GF-D8 (cell line): ENCODE results near the gene NBDY.
"Not testable (repeated sequence)": the region's sequence is repeated elsewhere in the genome, so short reads cannot be mapped to it uniquely, and the experiment has no call there.

Experiments used
- DNase-seq: peaks from one replicate; lab custom pipeline; 2025; lab: John Stamatoyannopoulos, UW

Gene NBDY

GRCh38 chrX:56764153-56764974 is 35.3 kb downstream of the NBDY start:
- DNase-seq, result no peak

GRCh38 chrX:56764975-56765791 is 36.1 kb downstream of the NBDY start:
- DNase-seq, result no peak

- DNase-seq, result no peak
These were observed 36.9 kb downstream of the NBDY start for GRCh38 chrX:56765811-56766553.

- no peak for DNase-seq
These were observed 37.7 kb downstream of the NBDY start for GRCh38 chrX:56766554-56767347.

GRCh38 chrX:56767348-56768119 is 38.5 kb downstream of the NBDY start:
- not testable (repeated sequence) for DNase-seq

GRCh38 chrX:56768120-56768660 is 39.1 kb downstream of the NBDY start:
- not testable (repeated sequence) for DNase-seq

GRCh38 chrX:56772675-56773521 is 43.9 kb downstream of the NBDY start:
- DNase-seq, result not testable (repeated sequence)

GRCh38 chrX:56773522-56774060 is 44.5 kb downstream of the NBDY start:
- DNase-seq, result not testable (repeated sequence)

- not testable (repeated sequence) for DNase-seq
These were observed 49.3 kb downstream of the NBDY start for GRCh38 chrX:56778099-56778923.

GRCh38 chrX:56778924-56779468 is 50.0 kb downstream of the NBDY start:
- not testable (repeated sequence) for DNase-seq

- DNase-seq, result not testable (repeated sequence)
These were observed 51.9 kb downstream of the NBDY start for GRCh38 chrX:56780681-56781649.

GRCh38 chrX:56782352-56782751 is 53.3 kb downstream of the NBDY start:
- DNase-seq, result no peak

GRCh38 chrX:56782791-56783449 is 53.9 kb downstream of the NBDY start:
- DNase-seq, result no peak

GRCh38 chrX:56783450-56783831 is 54.4 kb downstream of the NBDY start:
- DNase-seq, result no peak

- no peak for DNase-seq
These were observed 55.1 kb downstream of the NBDY start for GRCh38 chrX:56783996-56784620.

GRCh38 chrX:56784666-56785065 is 55.6 kb downstream of the NBDY start:
- no peak for DNase-seq
